Measurements from ENCODE around the gene HDDC2.

Gene HDDC2

DNA sequence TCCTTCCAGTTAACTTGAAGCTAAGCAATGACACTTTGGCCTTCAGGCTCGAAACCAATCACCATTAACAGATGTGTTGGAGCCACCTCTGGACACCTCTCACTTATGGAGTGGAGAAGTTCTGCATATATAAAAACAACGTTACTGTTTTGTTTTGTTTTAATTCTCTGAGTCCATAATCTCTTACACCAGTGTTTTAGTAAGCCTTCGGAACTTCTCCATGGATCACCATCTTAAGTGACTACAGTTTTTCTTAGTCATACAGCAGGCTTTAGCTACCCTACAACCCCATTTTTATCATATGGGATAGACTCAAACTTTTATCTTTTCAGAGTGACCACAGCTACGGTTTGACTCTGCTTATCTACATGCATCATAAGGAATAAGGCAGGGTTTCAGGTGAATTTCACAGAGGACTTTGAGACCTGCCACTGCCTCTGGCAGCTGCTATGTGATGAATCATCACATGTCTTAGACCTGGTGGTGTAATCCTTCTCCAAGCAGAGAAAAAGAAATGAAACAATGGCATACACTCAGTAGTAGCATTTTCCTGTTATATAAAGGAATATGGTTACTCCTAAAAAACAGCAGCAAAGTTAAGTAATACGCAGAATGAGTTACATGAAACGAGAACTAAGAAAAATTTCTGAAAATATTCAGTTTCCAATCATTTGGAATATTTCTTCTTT is 5.5 kb upstream of the HDDC2 start:
- H3K4me2 ChIP-seq (ENCODE audit: low read length, poor library complexity, severe bottlenecking): no peak overlapping the region
- H3K4me1 ChIP-seq (ENCODE audit: control insufficient read depth, insufficient read depth, low read depth, low read length): no peaks in the 10 kb centered on the region
- no peak overlapping the region for H2BK15ac ChIP-seq (ENCODE audit: low read depth, poor library complexity, severe bottlenecking)
- no peak overlapping the region for H4K8ac ChIP-seq (ENCODE audit: low read length)
- no peak overlapping the region for H2BK120ac ChIP-seq (ENCODE audit: low read depth, low read length)
- no peak for DNase-seq
- H3K4ac ChIP-seq (ENCODE audit: low read depth in 1 of 2, low read length in 2 of 2): no peak overlapping the region
- no peak overlapping the region for H2AFZ ChIP-seq (ENCODE audit: low read depth, low read length)
- H2AK5ac ChIP-seq (ENCODE audit: low read length, severe bottlenecking): no peak overlapping the region
- no peak overlapping the region for H3K18ac ChIP-seq (ENCODE audit: low read depth in 1 of 2, low read length in 2 of 2)
- no peak overlapping the region for H3K27ac ChIP-seq (ENCODE audit: low read length, poor library complexity, severe bottlenecking)
- peaks cover 0 to 7% of the 10 kb centered on the region in 2 experiments for H3K27me3 ChIP-seq (ENCODE audit: control insufficient read depth in 1 of 2, insufficient read depth in 1 of 2, low read length in 2 of 2)
- no peak overlapping the region for H3K23ac ChIP-seq (ENCODE audit: low read length in 2 of 2)
- no peak overlapping the region for H3K14ac ChIP-seq (ENCODE audit: low read length in 2 of 2)
- H4K91ac ChIP-seq (ENCODE audit: low read length): no peak overlapping the region
- 94% methylated on average over 4 of the region's 6 CpGs for WGBS
- no peak overlapping the region for H3K9ac ChIP-seq (ENCODE audit: low read length)
- no peaks in the 10 kb centered on the region for H3K79me1 ChIP-seq (replicated peaks; ENCODE audit: low read length, poor library complexity, severe bottlenecking)
- no peak overlapping the region for H2BK12ac ChIP-seq (ENCODE audit: low read length in 2 of 2)
- peaks cover 7% of the 10 kb centered on the region for H3K9me3 ChIP-seq (ENCODE audit: control insufficient read depth, low read length)
- H3K36me3 ChIP-seq (ENCODE audit: control insufficient read depth in 1 of 2, insufficient read depth in 2 of 2, low read depth in 1 of 2, low read length in 2 of 2): no peaks in the 10 kb centered on the region
- no peak overlapping the region for H3K4me3 ChIP-seq (ENCODE audit: insufficient read depth in 1 of 2, low read depth in 1 of 2, low read length in 2 of 2)
- H2BK5ac ChIP-seq (ENCODE audit: low read depth, low read length, poor library complexity, severe bottlenecking): no peak overlapping the region

DNA sequence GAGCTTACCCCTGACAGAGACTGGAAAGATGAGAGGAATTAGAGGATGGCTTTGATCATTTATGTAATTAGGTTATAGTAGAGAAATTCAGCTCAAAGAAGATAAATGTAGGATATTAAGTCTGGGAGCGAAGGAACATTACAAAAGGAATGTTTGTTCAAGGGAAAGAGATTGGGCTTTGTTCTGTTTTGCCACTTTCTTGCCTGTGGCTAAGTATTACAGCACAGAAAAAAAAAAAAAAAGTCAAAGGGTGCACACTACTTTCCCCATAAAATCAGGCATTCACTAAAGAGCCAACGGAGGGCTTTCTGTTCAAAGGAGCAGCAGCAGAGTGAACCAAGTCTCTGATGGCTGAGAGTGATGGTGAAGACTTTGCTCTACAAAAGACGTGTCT is 5.0 kb upstream of the HDDC2 start:
- H3K4me2 ChIP-seq (ENCODE audit: low read length, poor library complexity, severe bottlenecking): no peak overlapping the region
- no peak overlapping the region for H2BK5ac ChIP-seq (ENCODE audit: low read depth, low read length, poor library complexity, severe bottlenecking)
- no peak overlapping the region for H3K23ac ChIP-seq (ENCODE audit: low read length in 2 of 2)
- H3K9ac ChIP-seq (ENCODE audit: low read length): no peak overlapping the region
- peaks cover 7% of the 10 kb centered on the region for H3K9me3 ChIP-seq (ENCODE audit: control insufficient read depth, low read length)
- H3K27me3 ChIP-seq (ENCODE audit: control insufficient read depth in 1 of 2, insufficient read depth in 1 of 2, low read length in 2 of 2): peaks cover 0 to 7% of the 10 kb centered on the region in 2 experiments
- no peak overlapping the region for H4K91ac ChIP-seq (ENCODE audit: low read length)
- no peak overlapping the region for H2BK120ac ChIP-seq (ENCODE audit: low read depth, low read length)
- peaks cover 2% of the 10 kb centered on the region for H3K4me1 ChIP-seq (ENCODE audit: control insufficient read depth, insufficient read depth, low read depth, low read length)
- no peak overlapping the region for H2BK12ac ChIP-seq (ENCODE audit: low read length in 2 of 2)
- H3K14ac ChIP-seq (ENCODE audit: low read length in 2 of 2): no peak overlapping the region
- H3K27ac ChIP-seq (ENCODE audit: low read length, poor library complexity, severe bottlenecking): no peak overlapping the region
- no peak overlapping the region for H2AFZ ChIP-seq (ENCODE audit: low read depth, low read length)
- no peak overlapping the region for H3K4ac ChIP-seq (ENCODE audit: low read depth in 1 of 2, low read length in 2 of 2)
- no peaks in the 10 kb centered on the region for H3K79me1 ChIP-seq (replicated peaks; ENCODE audit: low read length, poor library complexity, severe bottlenecking)
- no peak overlapping the region for H4K8ac ChIP-seq (ENCODE audit: low read length)
- H3K18ac ChIP-seq (ENCODE audit: low read depth in 1 of 2, low read length in 2 of 2): no peak overlapping the region
- no peak overlapping the region for H3K4me3 ChIP-seq (ENCODE audit: insufficient read depth in 1 of 2, low read depth in 1 of 2, low read length in 2 of 2)
- WGBS: 100% methylated on average over 3 of the region's 3 CpGs
- H2BK15ac ChIP-seq (ENCODE audit: low read depth, poor library complexity, severe bottlenecking): no peak overlapping the region
- H3K36me3 ChIP-seq (ENCODE audit: control insufficient read depth in 1 of 2, insufficient read depth in 2 of 2, low read depth in 1 of 2, low read length in 2 of 2): no peaks in the 10 kb centered on the region
- no peak for DNase-seq
- no peak overlapping the region for H2AK5ac ChIP-seq (ENCODE audit: low read length, severe bottlenecking)

DNA sequence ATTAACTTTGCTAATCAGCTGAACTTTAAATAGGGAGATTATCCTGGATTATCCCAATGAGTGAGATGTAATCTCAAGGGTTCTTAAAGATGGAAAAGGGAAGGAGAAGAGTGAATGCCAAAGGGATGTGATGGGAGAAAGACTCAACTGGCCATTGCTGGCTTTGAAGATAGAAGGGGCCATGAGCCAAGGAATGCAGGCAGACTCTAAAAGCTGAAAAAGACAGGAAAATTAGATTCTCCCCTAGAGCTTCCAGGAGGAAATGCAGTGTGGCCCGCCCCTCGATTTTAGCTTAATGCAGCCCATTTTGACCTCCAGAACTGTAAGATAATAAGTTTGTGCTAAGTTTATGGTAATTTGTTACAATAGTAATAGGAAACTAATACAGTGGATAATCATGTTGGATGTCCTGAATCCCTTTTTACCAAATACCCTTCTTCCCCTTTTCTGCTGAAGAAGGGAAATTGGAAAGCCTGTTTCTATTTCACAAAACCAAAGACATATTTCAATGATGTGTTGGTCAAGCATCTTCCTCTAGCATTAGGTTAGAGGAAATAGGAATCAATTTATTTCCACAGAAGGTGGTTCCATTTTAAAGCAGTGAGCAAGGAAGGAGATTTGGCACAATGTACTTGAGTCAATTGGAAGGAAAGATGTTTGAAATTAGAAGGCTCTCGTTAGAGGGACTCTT is 3.3 kb upstream of the HDDC2 start:
- Histone ChIP-seq H3K79me1 (replicated peaks; ENCODE audit: low read length, poor library complexity, severe bottlenecking) (peaks cover 3% of the 10 kb centered on the region), H3K4me3 (ENCODE audit: insufficient read depth in 1 of 2, low read depth in 1 of 2, low read length in 2 of 2) (no peak overlapping the region), H3K4me1 (ENCODE audit: control insufficient read depth, insufficient read depth, low read depth, low read length) (peaks cover 2% of the 10 kb centered on the region), H2BK120ac (ENCODE audit: low read depth, low read length) (no peak overlapping the region), H3K9me3 (ENCODE audit: control insufficient read depth, low read length) (peaks cover 7% of the 10 kb centered on the region), H2AFZ (ENCODE audit: low read depth, low read length) (no peak overlapping the region), H3K27ac (ENCODE audit: low read length, poor library complexity, severe bottlenecking) (no peak overlapping the region), H3K36me3 (ENCODE audit: control insufficient read depth in 1 of 2, insufficient read depth in 2 of 2, low read depth in 1 of 2, low read length in 2 of 2) (peaks cover 0 to under 1% of the 10 kb centered on the region in 2 experiments), H3K4ac (ENCODE audit: low read depth in 1 of 2, low read length in 2 of 2) (no peak overlapping the region), H3K18ac (ENCODE audit: low read depth in 1 of 2, low read length in 2 of 2) (no peak overlapping the region), H3K27me3 (ENCODE audit: control insufficient read depth in 1 of 2, insufficient read depth in 1 of 2, low read length in 2 of 2) (peaks cover 0 to 7% of the 10 kb centered on the region in 2 experiments), H2BK15ac (ENCODE audit: low read depth, poor library complexity, severe bottlenecking) (no peak overlapping the region), H3K9ac (ENCODE audit: low read length) (no peak overlapping the region), H3K23ac (ENCODE audit: low read length in 2 of 2) (no peak overlapping the region), H3K4me2 (ENCODE audit: low read length, poor library complexity, severe bottlenecking) (no peak overlapping the region), H3K14ac (ENCODE audit: low read length in 2 of 2) (no peak overlapping the region), H4K91ac (ENCODE audit: low read length) (no peak overlapping the region), H2BK12ac (ENCODE audit: low read length in 2 of 2) (no peak overlapping the region), H4K8ac (ENCODE audit: low read length) (no peak overlapping the region), H2AK5ac (ENCODE audit: low read length, severe bottlenecking) (no peak overlapping the region), H2BK5ac (ENCODE audit: low read depth, low read length, poor library complexity, severe bottlenecking) (no peak overlapping the region)
- DNase-seq: no peak
- WGBS: 100% methylated on average over 3 of the region's 3 CpGs

DNA sequence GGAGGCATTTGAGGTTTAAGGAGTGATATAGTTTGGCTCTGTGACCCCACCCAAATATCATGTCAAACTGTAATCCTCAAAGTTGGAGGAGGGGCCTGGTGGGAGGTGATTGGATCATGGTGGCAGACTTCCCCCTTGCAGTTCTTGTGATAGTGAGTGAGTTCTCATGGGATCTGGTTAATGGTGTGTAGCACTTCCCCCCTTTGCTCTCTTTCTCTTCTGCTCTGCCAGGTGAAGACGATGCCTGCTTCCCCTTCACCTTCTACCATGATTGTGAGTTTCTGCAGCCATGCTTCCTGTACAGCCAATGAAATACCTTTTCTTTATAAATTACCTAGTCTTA is 1.7 kb upstream of the HDDC2 start:
- H3K23ac ChIP-seq (ENCODE audit: low read length in 2 of 2): no peak overlapping the region

More for the DNA sequence above, 1.7 kb upstream of the HDDC2 start:
- Histone ChIP-seq H3K18ac (ENCODE audit: low read depth in 1 of 2, low read length in 2 of 2) (no peak overlapping the region), H2BK5ac (ENCODE audit: low read depth, low read length, poor library complexity, severe bottlenecking) (no peak overlapping the region), H3K4me2 (ENCODE audit: low read length, poor library complexity, severe bottlenecking) (no peak overlapping the region), H3K9me3 (ENCODE audit: control insufficient read depth, low read length) (peaks cover 7% of the 10 kb centered on the region), H2AFZ (ENCODE audit: low read depth, low read length) (no peak overlapping the region), H3K14ac (ENCODE audit: low read length in 2 of 2) (no peak overlapping the region), H3K4me1 (ENCODE audit: control insufficient read depth, insufficient read depth, low read depth, low read length) (peaks cover 2% of the 10 kb centered on the region), H2BK15ac (ENCODE audit: low read depth, poor library complexity, severe bottlenecking) (no peak overlapping the region), H2BK120ac (ENCODE audit: low read depth, low read length) (no peak overlapping the region), H4K91ac (ENCODE audit: low read length) (no peak overlapping the region), H4K8ac (ENCODE audit: low read length) (no peak overlapping the region), H3K27ac (ENCODE audit: low read length, poor library complexity, severe bottlenecking) (no peak overlapping the region), H3K79me1 (replicated peaks; ENCODE audit: low read length, poor library complexity, severe bottlenecking) (peaks cover 11% of the 10 kb centered on the region), H3K4ac (ENCODE audit: low read depth in 1 of 2, low read length in 2 of 2) (no peak overlapping the region), H2AK5ac (ENCODE audit: low read length, severe bottlenecking) (no peak overlapping the region), H2BK12ac (ENCODE audit: low read length in 2 of 2) (no peak overlapping the region), H3K9ac (ENCODE audit: low read length) (no peak overlapping the region), H3K4me3 (ENCODE audit: insufficient read depth in 1 of 2, low read depth in 1 of 2, low read length in 2 of 2) (no peak overlapping the region), H3K27me3 (ENCODE audit: control insufficient read depth in 1 of 2, insufficient read depth in 1 of 2, low read length in 2 of 2) (peaks cover 0 to 7% of the 10 kb centered on the region in 2 experiments), H3K36me3 (ENCODE audit: control insufficient read depth in 1 of 2, insufficient read depth in 2 of 2, low read depth in 1 of 2, low read length in 2 of 2) (peaks cover 3 to 17% of the 10 kb centered on the region in 2 experiments)
- no peak for DNase-seq
- no CpG with 5 or more reads among the region's 1 CpG for WGBS

Data from mesenchymal stem cell (in vitro differentiated cells and primary cell).